ENCODE results near the gene IYD. TPM values are rescaled to one million over a fixed set of nuclear protein-coding genes. Genes with fewer than 3 reads are reported as not detected.

The IYD gene
- polyA plus RNA-seq, 1 of the 3 experiments (the other 2 are of a cell fraction): not detected

DNA sequence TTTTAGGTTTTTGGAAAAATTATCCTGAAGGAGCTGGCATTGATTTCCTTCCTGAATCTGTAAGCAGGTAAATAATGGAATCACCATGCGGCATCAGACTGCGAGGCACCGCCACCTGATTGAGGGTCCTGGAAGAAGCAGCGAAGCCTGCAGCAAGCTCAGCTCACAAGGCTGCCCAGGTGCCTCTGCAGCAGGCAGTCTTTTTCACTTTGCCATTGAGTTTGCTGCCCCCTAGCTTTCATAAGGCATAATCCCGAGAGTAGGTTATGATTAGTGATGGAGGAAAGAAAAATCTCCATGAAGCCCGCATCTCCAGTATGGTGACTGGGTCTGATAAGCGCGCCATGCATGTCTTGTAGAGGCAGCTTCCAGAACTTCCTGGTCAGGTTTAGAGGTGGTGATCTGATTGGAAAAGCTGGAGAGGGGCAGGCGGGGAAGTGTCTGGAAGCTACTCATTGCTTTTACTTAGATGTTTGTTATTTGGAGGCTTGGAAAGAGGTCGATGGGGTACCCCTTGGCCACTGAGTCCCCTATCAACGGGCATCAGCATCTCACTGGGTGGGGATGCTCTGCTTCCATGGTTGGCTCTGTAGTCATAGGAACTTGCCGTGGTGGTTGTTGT is 26.7 kb downstream of the IYD start:
- 7% methylated on average over 12 of the region's 12 CpGs for whole genome bisulfite sequencing (ENCODE audit: low lambda C conversion rate)
- H3K4me2 ChIP-seq: no peak overlapping the region
- H3K4me1 ChIP-seq (ENCODE audit: control insufficient read depth in 1 of 2, insufficient read depth in 2 of 2, low read depth in 1 of 2, low read length in 1 of 2): no peaks in the 10 kb centered on the region
- H2AFZ ChIP-seq (ENCODE audit: low read depth): no peak overlapping the region
- peaks cover 23% of the 10 kb centered on the region; the same call in 1 of the 2 replicates for H3K27me3 ChIP-seq (ENCODE audit: insufficient read depth)
- TF ChIP-seq RAD21 (IDR thresholded peaks at IDR 0.05; ENCODE audit: low read length) (peak; percentile 62), TEAD4 (IDR thresholded peaks at IDR 0.05; ENCODE audit: borderline replicate concordance, insufficient read depth) (no peak)
- TF ChIP-seq, protein P1, sequence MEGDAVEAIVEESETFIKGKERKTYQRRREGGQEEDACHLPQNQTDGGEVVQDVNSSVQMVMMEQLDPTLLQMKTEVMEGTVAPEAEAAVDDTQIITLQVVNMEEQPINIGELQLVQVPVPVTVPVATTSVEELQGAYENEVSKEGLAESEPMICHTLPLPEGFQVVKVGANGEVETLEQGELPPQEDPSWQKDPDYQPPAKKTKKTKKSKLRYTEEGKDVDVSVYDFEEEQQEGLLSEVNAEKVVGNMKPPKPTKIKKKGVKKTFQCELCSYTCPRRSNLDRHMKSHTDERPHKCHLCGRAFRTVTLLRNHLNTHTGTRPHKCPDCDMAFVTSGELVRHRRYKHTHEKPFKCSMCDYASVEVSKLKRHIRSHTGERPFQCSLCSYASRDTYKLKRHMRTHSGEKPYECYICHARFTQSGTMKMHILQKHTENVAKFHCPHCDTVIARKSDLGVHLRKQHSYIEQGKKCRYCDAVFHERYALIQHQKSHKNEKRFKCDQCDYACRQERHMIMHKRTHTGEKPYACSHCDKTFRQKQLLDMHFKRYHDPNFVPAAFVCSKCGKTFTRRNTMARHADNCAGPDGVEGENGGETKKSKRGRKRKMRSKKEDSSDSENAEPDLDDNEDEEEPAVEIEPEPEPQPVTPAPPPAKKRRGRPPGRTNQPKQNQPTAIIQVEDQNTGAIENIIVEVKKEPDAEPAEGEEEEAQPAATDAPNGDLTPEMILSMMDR (IDR thresholded peaks at IDR 0.05): peak; percentile 66
- H3K9me3 ChIP-seq: no peaks in the 10 kb centered on the region
- H4K20me1 ChIP-seq (ENCODE audit: insufficient read depth): no peaks in the 10 kb centered on the region
- no peaks in the 10 kb centered on the region for H3K79me2 ChIP-seq (ENCODE audit: insufficient read depth)
- H3K9me2 ChIP-seq: no peaks in the 10 kb centered on the region
- H3F3A ChIP-seq (replicated peaks; ENCODE audit: insufficient read depth): no peaks in the 10 kb centered on the region
- no peak overlapping the region for H3K27ac ChIP-seq (ENCODE audit: low read depth in 2 of 2, low read length in 1 of 2)
- DNase-seq: peak; percentile 43
- no peaks in the 10 kb centered on the region for H3K36me3 ChIP-seq (replicated peaks in 1 of 2; ENCODE audit: control insufficient read depth in 1 of 2, insufficient read depth in 2 of 2, low read length in 1 of 2)
- CTCF ChIA-PET: interaction anchor here (0.7 to 2.4 kb wide), 21 partner anchors 8 to 424 kb away, joined by 3 to 14 read pairs (median 3); no protein-coding TSS in a partner anchor
- no peak overlapping the region for H3K9ac ChIP-seq
- no peak overlapping the region; a peak in 1 of 4 replicates for H3K4me3 ChIP-seq (ENCODE audit: low read depth in 2 of 2, low read length in 1 of 2)
- POLR2A ChIA-PET: no interaction called here

DNA sequence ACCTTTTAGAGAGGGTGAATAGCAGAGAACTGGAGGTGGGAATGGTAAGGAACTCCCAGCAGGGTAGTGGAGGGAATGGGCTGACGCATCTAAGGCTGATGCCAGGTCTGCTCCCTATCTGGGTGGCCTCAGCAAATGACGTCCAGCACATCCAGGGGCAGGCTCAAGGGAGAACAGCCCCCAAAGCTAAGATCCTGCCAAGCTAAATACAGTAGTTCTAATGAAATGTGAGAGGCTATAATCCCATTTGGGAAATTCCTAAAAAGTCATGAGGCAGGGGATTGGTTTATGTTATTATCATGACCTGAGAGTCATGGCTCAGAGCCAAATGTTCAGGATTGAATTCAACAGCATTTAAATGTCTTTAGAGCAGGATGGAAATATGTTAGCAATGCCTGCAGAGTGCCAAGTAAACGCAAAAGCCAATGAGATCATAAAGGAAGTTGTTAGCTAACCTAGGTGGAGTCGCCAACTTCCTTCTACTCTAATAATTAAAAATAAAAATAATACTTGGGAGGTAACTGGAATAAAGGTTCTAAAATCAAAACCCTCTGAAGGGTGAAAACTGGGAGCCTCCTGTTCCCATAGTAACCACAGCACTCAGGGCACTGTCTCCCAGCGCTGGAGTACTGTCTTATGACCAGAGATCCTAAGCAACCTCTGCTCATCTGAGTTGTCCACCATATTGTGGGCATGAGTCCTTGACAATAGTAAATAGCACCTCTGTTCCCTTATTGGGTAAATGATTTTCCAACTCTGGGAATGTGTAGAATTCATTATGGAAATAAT is 34.8 kb downstream of the IYD start:
- H3K4me1 ChIP-seq (ENCODE audit: control insufficient read depth in 1 of 2, insufficient read depth in 2 of 2, low read depth in 1 of 2, low read length in 1 of 2): no peaks in the 10 kb centered on the region
- H3K79me2 ChIP-seq (ENCODE audit: insufficient read depth): no peaks in the 10 kb centered on the region
- TF ChIP-seq, protein P1 (IDR thresholded peaks at IDR 0.05): no peak
- no peak for TF ChIP-seq TCF12 (IDR thresholded peaks at IDR 0.05)
- no peak for TF ChIP-seq RAD21 (IDR thresholded peaks at IDR 0.05; ENCODE audit: low read length)
- no peak for TF ChIP-seq RCOR1 (IDR thresholded peaks at IDR 0.05; ENCODE audit: low read length)
- no peak for TF ChIP-seq FOXM1 (IDR thresholded peaks at IDR 0.05; ENCODE audit: low read depth)
- TF ChIP-seq EZH2phosphoT487 (IDR thresholded peaks at IDR 0.05; ENCODE audit: borderline replicate concordance, low read depth): no peak
- TF ChIP-seq, protein P2, sequence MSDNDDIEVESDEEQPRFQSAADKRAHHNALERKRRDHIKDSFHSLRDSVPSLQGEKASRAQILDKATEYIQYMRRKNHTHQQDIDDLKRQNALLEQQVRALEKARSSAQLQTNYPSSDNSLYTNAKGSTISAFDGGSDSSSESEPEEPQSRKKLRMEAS (IDR thresholded peaks at IDR 0.05; ENCODE audit: low read depth): no peak
- no peak for TF ChIP-seq RXRA (IDR thresholded peaks at IDR 0.05; ENCODE audit: borderline replicate concordance, low read depth)
- no peak for TF ChIP-seq FOSL2 (IDR thresholded peaks at IDR 0.05; ENCODE audit: borderline replicate concordance, low read depth)
- TF ChIP-seq GABPA (IDR thresholded peaks at IDR 0.05; ENCODE audit: low read depth): no peak
- TF ChIP-seq NRF1 (IDR thresholded peaks at IDR 0.05; ENCODE audit: low read depth, low read length): no peak
- no peak for TF ChIP-seq RFX5 (IDR thresholded peaks at IDR 0.05; ENCODE audit: low read length)
- TF ChIP-seq TEAD4 (IDR thresholded peaks at IDR 0.05; ENCODE audit: borderline replicate concordance, insufficient read depth): no peak
- TF ChIP-seq, protein P3, sequence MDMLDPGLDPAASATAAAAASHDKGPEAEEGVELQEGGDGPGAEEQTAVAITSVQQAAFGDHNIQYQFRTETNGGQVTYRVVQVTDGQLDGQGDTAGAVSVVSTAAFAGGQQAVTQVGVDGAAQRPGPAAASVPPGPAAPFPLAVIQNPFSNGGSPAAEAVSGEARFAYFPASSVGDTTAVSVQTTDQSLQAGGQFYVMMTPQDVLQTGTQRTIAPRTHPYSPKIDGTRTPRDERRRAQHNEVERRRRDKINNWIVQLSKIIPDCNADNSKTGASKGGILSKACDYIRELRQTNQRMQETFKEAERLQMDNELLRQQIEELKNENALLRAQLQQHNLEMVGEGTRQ (IDR thresholded peaks at IDR 0.05; ENCODE audit: borderline replicate concordance, low read depth, low read length): no peak
- H3K9me2 ChIP-seq: no peaks in the 10 kb centered on the region
- no peak overlapping the region for H3K4me3 ChIP-seq (ENCODE audit: low read depth in 2 of 2, low read length in 1 of 2)
- no peaks in the 10 kb centered on the region for H4K20me1 ChIP-seq (ENCODE audit: insufficient read depth)
- H3F3A ChIP-seq (replicated peaks; ENCODE audit: insufficient read depth): no peaks in the 10 kb centered on the region
- H3K27me3 ChIP-seq (ENCODE audit: insufficient read depth): no peaks in the 10 kb centered on the region; the same call in 1 of the 2 replicates
- H3K9me3 ChIP-seq: no peaks in the 10 kb centered on the region
- no peak overlapping the region for H3K9ac ChIP-seq
- H3K27ac ChIP-seq (ENCODE audit: low read depth in 2 of 2, low read length in 1 of 2): no peak overlapping the region
- H2AFZ ChIP-seq (ENCODE audit: low read depth): no peak overlapping the region
- ChIA-PET POLR2A (no interaction called here), CTCF (interaction anchor here (0.9 to 1.5 kb wide), 2 partner anchors 8 to 411 kb away, joined by 3 to 6 read pairs; no protein-coding TSS in a partner anchor)
- DNase-seq: no peak
- WGBS (ENCODE audit: low lambda C conversion rate): 6% methylated on average over 4 of the region's 5 CpGs
- no peaks in the 10 kb centered on the region for H3K36me3 ChIP-seq (replicated peaks in 1 of 2; ENCODE audit: control insufficient read depth in 1 of 2, insufficient read depth in 2 of 2, low read length in 1 of 2)
- H3K4me2 ChIP-seq: no peak overlapping the region
